A549 (cell line): ENCODE data around the gene INHA. TPM values are rescaled to one million over a fixed set of nuclear protein-coding genes. Genes with fewer than 3 reads are reported as not detected.

Experiments used
- ATAC-seq, 2 experiments: fragments of 200-7000 bp in 1 of 2; fragments of >200 bp in 1 of 2; cut with Nextera tagmentation in 1 of 2; cut with Tn5 transposase in 1 of 2; 3 replicates each; pipeline versions ENCODE4 v1.8.0 to v1.9.1; 2018 to 2020; ENCODE audit warnings: mild to moderate bottlenecking in 1 of 2, moderate library complexity in 1 of 2
- CTCF ChIA-PET: fragments of 300-600 bp; sonication (Branson Sonifier 250); formaldehyde crosslinking; extraction: SDS; loops from one replicate; lab custom pipeline; 2021; ENCODE audit warnings: antibody characterized with exemption, inconsistent platforms; lab: Yijun Ruan, JAX
- POLR2A ChIA-PET: fragments of 350-600 bp; formaldehyde crosslinking; extraction: SDS; loops from one replicate; lab custom pipeline; 2021; ENCODE audit warnings: antibody characterized with exemption, inconsistent platforms; lab: Yijun Ruan, JAX
- DNase-seq, 2 experiments: peaks; one replicate each; pipeline versions ENCODE4 v3.0.0 to v3.0.0-alpha.2; 2011 to 2016; ENCODE audit warnings: low read depth in 1 of 2, low spot score in 1 of 2
- FAIRE-seq: peaks from 2 replicates; lab custom pipeline; 2011; peaks lifted over from hg19 to GRCh38; lab: Jason Lieb, UNC
- H3K27ac ChIP-seq, 2 experiments: fragments of >200 bp; sonication (Bioruptor Twin); formaldehyde crosslinking; 3 replicates each; pipeline ENCODE4 v1.5.1; 2016 to 2017
- H3K4me1 ChIP-seq: fragments of >200 bp; sonication (Bioruptor Twin); formaldehyde crosslinking; 3 replicates; pipeline ENCODE4 v1.6.1; 2016
- H3K4me2 ChIP-seq: fragments of >200 bp; sonication (Bioruptor Twin); formaldehyde crosslinking; 3 replicates; pipeline ENCODE4 v1.6.1; 2016
- H3K4me3 ChIP-seq: fragments of >200 bp; sonication (Bioruptor Twin); formaldehyde crosslinking; 3 replicates; pipeline ENCODE4 v1.5.1; 2016
- H3K9me3 ChIP-seq: fragments of >200 bp; sonication (Bioruptor Twin); formaldehyde crosslinking; 3 replicates; pipeline ENCODE4 v1.6.1; 2016
- ATOH8 ChIP-seq: fragments of 250-450 bp; sonication (Bioruptor Pico); IDR thresholded peaks from 2 replicates; pipeline ENCODE4 v1.5.0; 2020; ENCODE audit warnings: low read depth, mild to moderate bottlenecking, moderate library complexity
- HES2 ChIP-seq: fragments of >200 bp; sonication (Bioruptor Twin); formaldehyde crosslinking; IDR thresholded peaks from 2 replicates; pipeline ENCODE4 v1.6.1; 2016
- HMGXB4 ChIP-seq: fragments of 250-450 bp; sonication (Bioruptor Pico); IDR thresholded peaks from 2 replicates; pipeline ENCODE4 v1.5.0; 2021; ENCODE audit warnings: mild to moderate bottlenecking, moderate library complexity, borderline replicate concordance
- HOXA7 ChIP-seq: fragments of 250-450 bp; sonication (Bioruptor Pico); IDR thresholded peaks from 2 replicates; pipeline ENCODE4 v1.5.0; 2020; ENCODE audit warnings: mild to moderate bottlenecking, moderate library complexity
- JUNB ChIP-seq: fragments of >200 bp; sonication (Bioruptor Twin); formaldehyde crosslinking; IDR thresholded peaks from 2 replicates; pipeline ENCODE4 v1.6.1; 2016
- KDM5A ChIP-seq: fragments of 200-600 bp; sonication (generic); IDR thresholded peaks from 2 replicates; pipeline ENCODE4 v1.6.1; 2016; ENCODE audit warnings: antibody characterized with exemption, mild to moderate bottlenecking
- POLR2A ChIP-seq: IDR thresholded peaks from 2 replicates; pipeline ENCODE4 v1.6.1; 2012; ENCODE audit warnings: mild to moderate bottlenecking, low read length
- WGBS: methylation state at CpG from one replicate; pipeline ENCODE4 v1.1.6; 2017; ENCODE audit errors: missing lambda C conversion rate; 5-methylcytosine and 5-hydroxymethylcytosine counted together
- polyA plus RNA-seq, 4 experiments: library from polyadenylated mRNA; depleted of rRNA in 3 of 4; stranded (reverse); fragments of >200 nt; fragmentation: RNase III in 1 of 4; extraction: RNeasy Plus Mini Kit Qiagen cat#74134 plus additional on column Dnase treatment in 1 of 4; gene quantifications; 2 replicates in 3 of 4; 3 replicates in 1 of 4; pipeline ENCODE4 v1.2.3, GENCODE V29; 2011 to 2017
- TF ChIP-seq, protein P1 (sequence below): fragments of 200-600 bp; sonication (generic); IDR thresholded peaks from 2 replicates; pipeline ENCODE4 v1.6.1; 2016; ENCODE audit warnings: antibody characterized with exemption, mild to moderate bottlenecking, moderate library complexity
- TF ChIP-seq, protein P2 (sequence below): fragments of 150-350 bp; IDR thresholded peaks from 2 replicates; pipeline ENCODE4 v1.6.1; 2014; ENCODE audit warnings: low read depth, mild to moderate bottlenecking, low read length

The INHA gene
- polyA plus RNA-seq, 2 of the 4 experiments (the other 2 are of a cell fraction), result 0.49 to 0.72 TPM

DNA sequence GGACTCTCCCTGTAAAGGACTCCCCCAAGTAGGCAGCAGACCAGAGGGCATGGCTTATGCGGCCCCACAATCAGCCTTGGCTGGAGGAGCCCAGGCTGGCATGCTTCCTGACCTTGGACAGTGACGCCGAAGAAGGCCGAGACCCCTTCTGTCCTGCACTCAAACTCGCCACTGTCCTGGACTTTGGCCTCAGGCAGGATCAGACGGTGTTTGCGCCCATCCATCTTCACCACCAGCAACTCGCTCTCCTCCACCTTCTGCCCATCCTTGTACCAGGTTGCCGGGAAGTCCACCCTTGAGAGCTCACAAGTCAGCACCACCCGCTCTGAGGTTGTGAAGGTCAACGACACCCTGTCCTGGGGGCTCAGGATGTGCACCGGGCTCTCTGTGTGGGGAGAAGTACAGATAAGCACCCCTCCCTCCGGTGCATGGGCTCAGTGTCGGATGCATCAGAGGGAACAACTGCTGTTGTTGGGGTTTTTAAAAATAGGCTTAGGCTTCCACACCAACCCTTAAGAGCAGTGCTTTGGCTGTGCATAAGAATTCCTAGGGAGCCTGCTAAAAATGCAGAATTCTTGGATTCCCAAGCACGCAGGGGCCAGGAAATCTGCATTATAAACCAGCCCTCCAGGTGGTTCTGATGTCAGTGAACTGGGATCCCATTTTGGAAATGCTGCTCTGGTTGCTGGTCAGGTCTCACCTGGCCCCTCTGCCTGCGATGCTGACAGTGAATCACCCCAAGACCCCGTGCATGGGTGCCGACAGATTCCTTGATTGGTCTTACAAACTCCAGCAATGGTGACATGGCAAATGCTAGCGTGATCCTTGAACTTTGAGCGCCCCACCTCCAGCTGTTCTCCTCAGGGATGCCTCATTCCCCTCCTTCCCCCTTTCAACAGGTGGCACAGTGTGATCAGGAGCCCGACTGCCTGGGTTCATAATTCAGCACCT, 6.7 kb upstream of the INHA start (continued):
- TF ChIP-seq, protein P1, sequence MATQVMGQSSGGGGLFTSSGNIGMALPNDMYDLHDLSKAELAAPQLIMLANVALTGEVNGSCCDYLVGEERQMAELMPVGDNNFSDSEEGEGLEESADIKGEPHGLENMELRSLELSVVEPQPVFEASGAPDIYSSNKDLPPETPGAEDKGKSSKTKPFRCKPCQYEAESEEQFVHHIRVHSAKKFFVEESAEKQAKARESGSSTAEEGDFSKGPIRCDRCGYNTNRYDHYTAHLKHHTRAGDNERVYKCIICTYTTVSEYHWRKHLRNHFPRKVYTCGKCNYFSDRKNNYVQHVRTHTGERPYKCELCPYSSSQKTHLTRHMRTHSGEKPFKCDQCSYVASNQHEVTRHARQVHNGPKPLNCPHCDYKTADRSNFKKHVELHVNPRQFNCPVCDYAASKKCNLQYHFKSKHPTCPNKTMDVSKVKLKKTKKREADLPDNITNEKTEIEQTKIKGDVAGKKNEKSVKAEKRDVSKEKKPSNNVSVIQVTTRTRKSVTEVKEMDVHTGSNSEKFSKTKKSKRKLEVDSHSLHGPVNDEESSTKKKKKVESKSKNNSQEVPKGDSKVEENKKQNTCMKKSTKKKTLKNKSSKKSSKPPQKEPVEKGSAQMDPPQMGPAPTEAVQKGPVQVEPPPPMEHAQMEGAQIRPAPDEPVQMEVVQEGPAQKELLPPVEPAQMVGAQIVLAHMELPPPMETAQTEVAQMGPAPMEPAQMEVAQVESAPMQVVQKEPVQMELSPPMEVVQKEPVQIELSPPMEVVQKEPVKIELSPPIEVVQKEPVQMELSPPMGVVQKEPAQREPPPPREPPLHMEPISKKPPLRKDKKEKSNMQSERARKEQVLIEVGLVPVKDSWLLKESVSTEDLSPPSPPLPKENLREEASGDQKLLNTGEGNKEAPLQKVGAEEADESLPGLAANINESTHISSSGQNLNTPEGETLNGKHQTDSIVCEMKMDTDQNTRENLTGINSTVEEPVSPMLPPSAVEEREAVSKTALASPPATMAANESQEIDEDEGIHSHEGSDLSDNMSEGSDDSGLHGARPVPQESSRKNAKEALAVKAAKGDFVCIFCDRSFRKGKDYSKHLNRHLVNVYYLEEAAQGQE, result no peak
- TF ChIP-seq HMGXB4 (CRISPR knock-in tag), result no peak
- no peak for TF ChIP-seq HOXA7 (CRISPR knock-in tag)
- TF ChIP-seq HES2, result no peak
- no peak for TF ChIP-seq JUNB

GRCh38 chr2:219566640-219567039, 5.5 kb upstream of the INHA start:
- ChIA-PET POLR2A (no interaction called here), CTCF (interaction anchor here (2.2 kb wide), 1 partner anchor 24 kb away, joined by 10 read pairs; the partner anchor contains the start of genes CHPF and TMEM198)
- no peak for ATAC-seq
- Histone ChIP-seq H3K4me1 (peaks cover 8% of the 10 kb centered on the region; the same call in 2 of the 3 replicates), H3K4me2 (no peak overlapping the region), H3K9me3 (no peaks in the 10 kb centered on the region), H3K27ac (no peak overlapping the region), H3K4me3 (no peak overlapping the region)
- 86% methylated on average over 11 of the region's 11 CpGs for WGBS
- FAIRE-seq, result no peak
- no peak for DNase-seq
- no peak for TF ChIP-seq ATOH8 (CRISPR knock-in tag)
- TF ChIP-seq KDM5A, result no peak

- TF ChIP-seq, protein P2, sequence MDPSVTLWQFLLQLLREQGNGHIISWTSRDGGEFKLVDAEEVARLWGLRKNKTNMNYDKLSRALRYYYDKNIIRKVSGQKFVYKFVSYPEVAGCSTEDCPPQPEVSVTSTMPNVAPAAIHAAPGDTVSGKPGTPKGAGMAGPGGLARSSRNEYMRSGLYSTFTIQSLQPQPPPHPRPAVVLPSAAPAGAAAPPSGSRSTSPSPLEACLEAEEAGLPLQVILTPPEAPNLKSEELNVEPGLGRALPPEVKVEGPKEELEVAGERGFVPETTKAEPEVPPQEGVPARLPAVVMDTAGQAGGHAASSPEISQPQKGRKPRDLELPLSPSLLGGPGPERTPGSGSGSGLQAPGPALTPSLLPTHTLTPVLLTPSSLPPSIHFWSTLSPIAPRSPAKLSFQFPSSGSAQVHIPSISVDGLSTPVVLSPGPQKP, result no peak
- TF ChIP-seq POLR2A, result peak; percentile 17; the same call in 1 of the 2 replicates
- Histone ChIP-seq H3K4me2 (no peak overlapping the region), H3K9me3 (no peaks in the 10 kb centered on the region), H3K4me1 (peaks cover 12% of the 10 kb centered on the region), H3K27ac (no peak overlapping the region), H3K4me3 (no peak overlapping the region)
- ATAC-seq, result no peak
- CTCF ChIA-PET, result interaction anchor here (0.6 to 2.2 kb wide), 2 partner anchors 24 to 255 kb away, joined by 3 to 10 read pairs; partner anchors contain the start of genes CHPF and TMEM198
- no peak for DNase-seq
- POLR2A ChIA-PET, result no interaction called here
- WGBS, result 95% methylated on average over 18 of the region's 18 CpGs
- FAIRE-seq, result no peak
These were observed 5.0 kb upstream of the INHA start for GRCh38 chr2:219567131-219567530.
